HCT116 (cell line): ENCODE results near the gene SMARCD1. TPM values are rescaled to one million over a fixed set of nuclear protein-coding genes. Genes with fewer than 3 reads are reported as not detected.

Experiments
- ATAC-seq: fragments of 200-7000 bp; cut with Tn5 transposase; 2 replicates; pipeline ENCODE4 v1.9.1; 2020; ENCODE audit warnings: mild to moderate bottlenecking, moderate library complexity
- BruUV-seq: library from RNA; stranded (reverse); fragments of 400-500 nt; replicated peaks from 2 replicates; lab custom pipeline; 2021; lab: Mats Ljungman, UMichigan
- CTCF ChIA-PET: fragments of 300-600 bp; sonication (Branson Sonifier 250); formaldehyde crosslinking; loops from one replicate; lab custom pipeline; 2021; ENCODE audit warnings: antibody characterized with exemption; lab: Charles Lee
- POLR2A ChIA-PET: fragments of 300-600, 350-600 bp; sonication (Branson Sonifier 250); formaldehyde crosslinking; loops from one replicate; lab custom pipeline; 2021; ENCODE audit warnings: antibody characterized with exemption; lab: Charles Lee
- RAD21 ChIA-PET, 2 experiments: fragments of 300-600 bp; sonication (Branson Sonifier 250); formaldehyde crosslinking; loops; one replicate each; lab custom pipeline; 2023; ENCODE audit warnings: low total read pairs in 2 of 2; ENCODE audit not compliant: uncharacterized antibody in 2 of 2, unreplicated experiment in 2 of 2, low non-redundant PET in 1 of 2; lab: Charles Lee
- DNase-seq: peaks from one replicate; pipeline ENCODE4 v3.0.0-alpha.2; 2010; ENCODE audit warnings: low read depth, low spot score
- H2AFZ ChIP-seq: fragments of 200-600 bp; shearing (Covaris generic), sonication (generic); 2 replicates; pipeline ENCODE4 v1.6.1; 2017; ENCODE audit warnings: low read depth, mixed run types, mixed read lengths, antibody characterized with exemption, low read length; ENCODE audit not compliant: poor library complexity, severe bottlenecking
- H3K27ac ChIP-seq: 2 replicates; pipeline ENCODE4 v1.5.1; 2012; ENCODE audit warnings: low read depth, low read length
- H3K27me3 ChIP-seq: fragments of 200-600 bp; sonication (generic); 2 replicates; pipeline ENCODE4 v1.6.1; 2016; ENCODE audit warnings: mixed run types, low read length, mixed read lengths; ENCODE audit not compliant: insufficient read depth
- H3K36me3 ChIP-seq, 2 experiments: fragments of 200-500 bp in 1 of 2; fragments of 200-600 bp in 1 of 2; sonication (Bioruptor generic) in 1 of 2; sonication (generic) in 1 of 2; 2 replicates each; pipeline versions ENCODE4 v1.5.1 to v1.6.1; 2014 to 2016; ENCODE audit warnings: low read length in 2 of 2, inconsistent platforms in 1 of 2, mixed read lengths in 1 of 2, mixed run types in 1 of 2; ENCODE audit not compliant: insufficient read depth in 2 of 2, control insufficient read depth in 1 of 2
- H3K4me1 ChIP-seq, 2 experiments: fragments of 200-600 bp in 1 of 2; sonication (generic) in 1 of 2; 2 replicates each; pipeline versions ENCODE4 v1.5.1 to v1.6.1; 2012 to 2017; ENCODE audit warnings: low read length in 2 of 2, inconsistent platforms in 1 of 2, mild to moderate bottlenecking in 1 of 2, mixed read lengths in 1 of 2, mixed run types in 1 of 2, moderate library complexity in 1 of 2; ENCODE audit not compliant: insufficient read depth in 2 of 2, control insufficient read depth in 1 of 2
- H3K4me2 ChIP-seq: fragments of 200-600 bp; sonication (generic); 2 replicates; pipeline ENCODE4 v1.6.1; 2017; ENCODE audit warnings: mixed run types, low read length, mixed read lengths
- H3K4me3 ChIP-seq, 2 experiments: fragments of 200-600 bp in 1 of 2; sonication (generic) in 1 of 2; replicated peaks in 1 of 2; 2 replicates each; pipeline ENCODE4 v1.5.1; 2011 to 2016; ENCODE audit warnings: low read length in 2 of 2, control low read depth in 1 of 2, low read depth in 1 of 2, mild to moderate bottlenecking in 1 of 2, mixed read lengths in 1 of 2, mixed run types in 1 of 2
- H3K79me2 ChIP-seq: fragments of 200-600 bp; sonication (generic); 2 replicates; pipeline ENCODE4 v1.6.1; 2017; ENCODE audit warnings: mild to moderate bottlenecking, mixed run types, low read length, moderate library complexity, mixed read lengths; ENCODE audit not compliant: insufficient read depth
- H3K9ac ChIP-seq: fragments of 200-600 bp; sonication (generic); 2 replicates; pipeline ENCODE4 v1.6.1; 2016; ENCODE audit warnings: low read length, mixed read lengths
- H3K9me2 ChIP-seq: fragments of 200-600 bp; sonication (generic), shearing (Covaris generic); 2 replicates; pipeline ENCODE4 v1.6.1; 2017; ENCODE audit warnings: mixed run types, mild to moderate bottlenecking, moderate library complexity; ENCODE audit not compliant: insufficient read depth
- H3K9me3 ChIP-seq, 2 experiments: fragments of 200-500 bp in 1 of 2; fragments of 200-600 bp in 1 of 2; sonication (Bioruptor generic) in 1 of 2; sonication (generic) in 1 of 2; 2 replicates each; pipeline ENCODE4 v1.6.1; 2014 to 2017; ENCODE audit warnings: low read length in 2 of 2, mixed read lengths in 2 of 2, inconsistent platforms in 1 of 2, low read depth in 1 of 2, mild to moderate bottlenecking in 1 of 2, mixed run types in 1 of 2, moderate library complexity in 1 of 2; ENCODE audit not compliant: control insufficient read depth in 1 of 2, insufficient read depth in 1 of 2
- H4K20me1 ChIP-seq: fragments of 200-600 bp; sonication (generic), shearing (Covaris generic); 2 replicates; pipeline ENCODE4 v1.6.1; 2017; ENCODE audit warnings: mixed run types, mild to moderate bottlenecking, moderate library complexity; ENCODE audit not compliant: insufficient read depth
- ATF3 ChIP-seq: IDR thresholded peaks from 2 replicates; pipeline ENCODE4 v1.6.1; 2012
- CEBPB ChIP-seq: IDR thresholded peaks from 2 replicates; pipeline ENCODE4 v1.6.1; 2012; ENCODE audit warnings: low read depth
- ELF1 ChIP-seq: IDR thresholded peaks from 2 replicates; pipeline ENCODE4 v1.6.1; 2012; ENCODE audit warnings: low read depth, borderline replicate concordance
- JUND ChIP-seq: IDR thresholded peaks from 2 replicates; pipeline ENCODE4 v1.6.1; 2012
- POLR2A ChIP-seq: IDR thresholded peaks from 2 replicates; pipeline ENCODE4 v1.7.0; 2011; ENCODE audit warnings: borderline replicate concordance; ENCODE audit not compliant: insufficient read depth, insufficient read length; ENCODE audit errors: extremely low read depth
- POLR2AphosphoS5 ChIP-seq: IDR thresholded peaks from 2 replicates; pipeline ENCODE4 v1.6.1; 2011; ENCODE audit warnings: mild to moderate bottlenecking, low read depth, low read length, moderate library complexity
- RAD21 ChIP-seq: IDR thresholded peaks from 2 replicates; pipeline ENCODE4 v1.6.1; 2012; ENCODE audit warnings: low read depth, mild to moderate bottlenecking
- SP1 ChIP-seq: IDR thresholded peaks from 2 replicates; pipeline ENCODE4 v1.6.1; 2012; ENCODE audit warnings: low read depth
- TCF7L2 ChIP-seq: IDR thresholded peaks from 2 replicates; pipeline ENCODE4 v1.7.0; 2011; ENCODE audit warnings: borderline replicate concordance, inconsistent platforms; ENCODE audit not compliant: insufficient read depth, insufficient read length; ENCODE audit errors: extremely low read depth
- YY1 ChIP-seq: IDR thresholded peaks from 2 replicates; pipeline ENCODE4 v1.6.1; 2011; ENCODE audit warnings: low read length, low read depth, moderate library complexity, mild to moderate bottlenecking; ENCODE audit not compliant: insufficient replicate concordance; ENCODE audit errors: extremely low read depth
- ZFX ChIP-seq: fragments of 450-650 bp; IDR thresholded peaks from 2 replicates; pipeline ENCODE4 v1.6.1; 2017
- intact Hi-C: fragments of 100-400 bp; cut with micrococcal nuclease; formaldehyde crosslinking; loops from 2 replicates; pipeline ENCODE4 v1.10.0; 2022
- total RNA-seq: library from RNA; stranded (reverse); gene quantifications from one replicate; pipeline ENCODE4 v1.2.1, GENCODE V29; 2021; ENCODE audit not compliant: unreplicated experiment

SMARCD1 gene
- total RNA-seq, 1 experiment from 2014 or later = 64.8 TPM

GRCh38 chr12:50086148-50086547 is 1.0 kb downstream of the SMARCD1 start (continued):
- TF ChIP-seq RAD21 (no peak), POLR2AphosphoS5 (no peak), ZFX (no peak), CEBPB (no peak), JUND (no peak), ELF1 (no peak), POLR2A (no peak), ATF3 (no peak), TCF7L2 (no peak), YY1 (no peak)
- TF ChIP-seq, all 23 proteins: peak for 0

GRCh38 chr12:50087151-50087550 is 2.0 kb downstream of the SMARCD1 start:
- Histone ChIP-seq H3K27me3 (no peaks in the 10 kb centered on the region), H3K36me3 (peaks cover 35 to 51% of the 10 kb centered on the region in 2 experiments), H3K9me2 (no peaks in the 10 kb centered on the region), H2AFZ (no peak overlapping the region), H3K79me2 (peaks cover 15% of the 10 kb centered on the region), H3K27ac (no peak overlapping the region), H3K9me3 (no peaks in the 10 kb centered on the region), H3K4me1 (peaks cover 5 to 21% of the 10 kb centered on the region in 2 experiments), H3K4me3 (no peak overlapping the region), H4K20me1 (peaks cover 4% of the 10 kb centered on the region; the same call in 1 of the 2 replicates), H3K4me2 (no peak overlapping the region), H3K9ac (no peak overlapping the region)
- ATAC-seq (no peak), DNase-seq (no peak)
- CTCF ChIA-PET = interaction anchor here (2.1 to 2.8 kb wide), 2 partner anchors 24 to 89 kb away, joined by 10 to 16 read pairs; partner anchors contain the start of gene COX14
- TF ChIP-seq ATF3 = no peak
- TF ChIP-seq SP1 = no peak
- intact Hi-C loops = loop anchor here (5.0 to 10.0 kb wide), 2 partner anchors 225 to 318 kb away; partner anchors contain the start of gene LARP4
- RAD21 ChIA-PET = no interaction called here
- no TSS peak for BruUV-seq
- POLR2A ChIA-PET = interaction anchor here (0.9 kb wide), 1 partner anchor 80 kb away, joined by 3 read pairs; the partner anchor contains the start of gene CERS5
